NCI-H510A (cell line): ENCODE results near the gene MYO9A.
"Not testable (repeated sequence)": the region's sequence is repeated elsewhere in the genome, so short reads cannot be mapped to it uniquely, and the experiment has no call there.

Experiments
- DNase-seq: peaks from one replicate; lab custom pipeline; 2025; lab: John Stamatoyannopoulos, UW

The MYO9A gene

GRCh38 chr15:72140088-72140487, 22.1 kb upstream of the MYO9A start:
- DNase-seq: no peak

DNA sequence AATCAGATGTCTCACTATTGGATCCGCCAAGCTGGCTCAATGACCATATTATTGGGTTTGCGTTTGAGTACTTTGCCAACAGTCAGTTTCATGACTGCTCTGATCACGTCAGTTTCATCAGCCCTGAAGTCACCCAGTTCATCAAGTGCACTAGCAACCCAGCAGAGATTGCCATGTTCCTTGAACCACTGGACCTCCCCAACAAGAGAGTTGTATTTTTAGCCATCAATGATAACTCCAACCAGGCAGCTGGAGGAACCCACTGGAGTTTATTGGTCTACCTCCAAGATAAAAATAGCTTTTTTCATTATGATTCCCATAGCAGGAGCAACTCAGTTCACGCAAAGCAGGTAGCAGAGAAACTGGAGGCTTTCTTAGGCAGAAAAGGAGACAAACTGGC, 21.7 kb upstream of the MYO9A start:
- DNase-seq: no peak

GRCh38 chr15:72136170-72137051, 18.5 kb upstream of the MYO9A start:
- no peak for DNase-seq

GRCh38 chr15:72135719-72136118, 17.8 kb upstream of the MYO9A start:
- no peak for DNase-seq

- DNase-seq: no peak
These were observed 15.3 kb upstream of the MYO9A start for GRCh38 chr15:72133211-72133610.

DNA sequence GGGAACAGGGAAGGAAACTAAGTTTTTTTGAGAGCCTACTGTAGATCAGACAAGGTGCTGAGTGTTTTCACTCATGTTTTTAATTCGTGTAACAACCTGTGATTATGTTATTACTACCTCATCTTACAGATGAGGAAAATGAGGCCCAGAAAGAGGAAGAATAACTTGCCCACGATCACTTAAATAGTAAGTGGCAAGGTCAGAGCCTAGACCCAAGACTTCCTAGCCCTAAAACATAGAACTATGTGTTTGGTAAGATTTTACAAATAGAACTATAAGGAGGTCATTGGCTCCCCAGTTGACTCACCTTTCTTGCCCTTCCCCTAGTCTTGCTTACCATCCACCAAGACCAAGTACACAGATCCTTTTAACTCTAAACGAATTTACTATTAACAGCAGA, 14.0 kb upstream of the MYO9A start:
- no peak for DNase-seq

DNA sequence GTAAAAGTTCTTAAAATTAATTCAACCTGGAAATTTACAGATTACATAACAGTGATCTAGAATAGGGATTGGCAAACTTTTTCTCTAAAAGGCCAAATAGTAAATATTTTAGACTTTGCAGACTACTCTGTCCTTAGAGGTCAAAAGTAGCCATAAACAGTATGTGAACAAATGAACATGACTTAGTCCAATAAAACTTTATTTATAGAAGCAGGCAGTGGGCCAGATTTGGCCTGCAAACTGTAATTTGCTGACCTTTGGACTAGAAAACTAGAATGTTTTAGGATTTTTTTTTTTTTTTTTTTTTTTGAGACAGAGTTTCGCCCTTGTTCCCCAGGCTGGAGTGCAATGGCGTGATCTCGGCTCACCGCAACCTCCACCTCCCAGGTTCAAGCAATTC, 12.3 kb upstream of the MYO9A start:
- DNase-seq: no peak

GRCh38 chr15:72128359-72128758, 10.4 kb upstream of the MYO9A start:
- DNase-seq: no peak

GRCh38 chr15:72127724-72128322, 9.9 kb upstream of the MYO9A start:
- DNase-seq: no peak

- no peak for DNase-seq
These were observed 6.3 kb upstream of the MYO9A start for GRCh38 chr15:72124218-72124617.

- no peak for DNase-seq
These were observed 399 bp downstream of the MYO9A start for GRCh38 chr15:72117486-72118016.

DNA sequence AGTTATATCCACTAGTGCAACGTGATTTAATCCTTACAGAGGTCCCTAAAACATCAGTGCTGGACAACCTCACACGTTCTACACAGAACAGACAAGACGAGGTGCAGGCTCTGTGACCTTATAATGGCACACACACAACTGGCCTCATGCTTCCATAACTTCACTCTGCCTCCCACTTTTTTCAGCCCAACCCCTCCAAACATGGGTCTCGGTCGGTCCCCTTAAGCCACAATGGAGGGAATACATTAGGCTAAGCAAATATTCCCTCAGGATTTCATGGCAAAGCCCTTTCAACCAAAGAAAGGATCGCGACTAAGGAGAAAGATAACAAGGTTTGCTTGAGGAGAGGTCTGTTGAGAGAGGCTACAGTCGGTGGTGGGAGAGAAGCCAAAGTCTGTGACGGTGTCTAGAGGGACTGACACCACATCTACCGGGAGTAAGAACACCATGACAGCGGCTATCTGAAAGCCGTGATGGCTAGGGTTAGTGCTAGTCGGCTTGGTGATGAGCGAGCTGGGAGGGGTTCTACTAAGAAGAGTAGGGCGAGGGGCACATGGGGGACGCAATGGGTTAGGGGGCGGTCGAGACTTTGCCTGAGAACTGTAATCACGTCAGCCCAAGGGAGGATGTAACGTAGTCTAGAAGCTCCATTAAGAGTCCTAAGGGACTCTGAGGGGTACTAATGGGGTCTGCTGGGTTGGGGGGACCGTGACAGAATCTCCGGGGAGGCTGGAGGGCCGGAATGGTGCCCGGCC, 1.0 kb downstream of the MYO9A start:
- no peak for DNase-seq

GRCh38 chr15:72113347-72114031, 4.5 kb downstream of the MYO9A start:
- DNase-seq: no peak

DNA sequence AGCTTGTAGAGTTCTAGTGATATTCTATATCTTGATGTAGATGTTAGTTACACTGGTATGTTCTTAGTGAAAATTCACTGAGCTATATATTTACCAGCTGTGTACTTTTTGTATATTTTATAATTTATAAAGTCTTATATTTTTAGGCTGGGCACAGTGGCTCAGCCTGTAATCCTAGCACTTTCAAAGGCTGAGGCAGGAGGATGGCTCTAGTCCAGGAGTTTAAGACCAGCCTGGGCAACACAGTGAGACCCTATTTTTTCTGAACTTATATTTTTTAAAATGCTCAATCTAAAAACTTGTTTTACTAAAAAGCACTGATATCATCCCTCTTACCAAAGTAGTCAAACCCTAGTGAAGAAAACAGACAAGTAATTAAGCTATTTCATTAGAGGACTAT, 5.1 kb downstream of the MYO9A start:
- no peak for DNase-seq

DNA sequence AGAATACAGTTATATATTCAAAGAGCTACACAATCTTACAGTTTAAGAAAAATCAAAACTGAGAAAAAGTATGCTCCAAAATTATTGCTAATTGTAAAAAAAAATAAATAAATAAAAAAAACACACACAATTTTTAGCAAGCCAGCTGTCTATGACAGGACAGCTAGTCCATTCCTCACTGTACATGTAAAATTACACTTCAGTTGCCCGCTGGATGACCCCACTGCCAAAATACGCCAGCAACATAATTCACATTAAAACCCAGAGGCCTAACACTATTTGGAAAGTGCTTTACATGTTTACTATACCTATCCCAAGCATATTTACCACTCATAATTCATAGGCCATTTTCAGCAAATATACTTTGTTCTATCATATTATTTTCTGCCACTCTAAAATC, 5.8 kb downstream of the MYO9A start:
- no peak for DNase-seq

DNA sequence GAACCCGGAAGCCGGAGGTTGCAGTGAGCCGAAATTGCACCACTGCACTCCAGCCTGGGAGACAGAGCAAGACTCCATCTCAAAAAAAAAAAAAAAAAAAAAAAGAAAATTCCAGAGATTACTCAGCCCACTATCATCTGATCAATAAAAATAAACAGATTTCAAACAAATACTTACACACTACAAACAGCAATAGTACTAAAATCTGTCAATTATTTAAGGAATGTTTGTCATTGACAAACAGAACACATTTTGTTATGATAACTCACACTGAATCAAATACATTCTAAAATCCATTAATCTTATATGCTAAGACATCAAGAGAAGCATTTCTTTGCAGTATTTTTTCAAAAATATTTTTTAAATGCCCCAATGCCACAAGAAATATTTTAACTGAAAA, 7.6 kb downstream of the MYO9A start:
- DNase-seq: no peak

DNA sequence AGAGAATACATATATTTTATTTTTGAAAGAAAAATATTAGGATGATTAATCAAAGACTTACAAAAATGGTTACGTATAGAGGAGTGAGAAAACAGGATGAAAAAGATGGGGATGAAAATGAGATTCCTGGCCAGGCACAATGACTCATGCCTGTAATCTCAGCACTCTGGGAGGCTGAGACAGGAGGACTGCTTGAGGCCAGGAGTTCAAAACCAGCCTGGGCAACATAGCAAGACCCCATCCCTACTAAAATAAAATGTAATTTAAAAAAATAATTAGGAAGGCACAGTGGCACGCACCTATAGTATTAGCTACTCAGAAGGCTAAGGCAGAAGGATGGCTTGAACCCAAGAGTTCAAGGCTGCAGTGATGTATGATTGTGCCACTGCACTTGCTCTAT, 11.9 kb downstream of the MYO9A start:
- DNase-seq: no peak

- no peak for DNase-seq
These were observed 12.8 kb downstream of the MYO9A start for GRCh38 chr15:72105111-72105510.

- not testable (repeated sequence) for DNase-seq
These were observed 17.4 kb downstream of the MYO9A start for GRCh38 chr15:72100551-72100950.

DNA sequence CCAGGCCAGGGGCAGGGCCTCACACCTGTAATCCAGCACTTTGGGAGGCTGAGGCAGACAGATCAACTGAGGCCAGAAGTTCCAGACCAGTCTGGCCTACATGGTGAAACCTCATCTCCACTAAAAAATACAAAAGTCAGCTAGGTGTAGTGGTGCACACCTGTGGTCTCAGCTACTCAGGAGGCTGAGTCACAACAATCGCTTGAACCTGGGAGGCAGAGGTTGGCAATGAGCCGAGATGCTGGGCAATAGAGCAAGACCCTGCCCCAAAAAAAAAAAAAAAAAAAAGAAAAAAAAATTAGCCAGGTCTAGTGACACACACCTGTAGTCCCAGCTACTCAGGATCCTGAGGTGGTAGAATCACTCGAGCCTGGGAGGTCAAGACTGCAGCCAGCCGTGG, 18.8 kb downstream of the MYO9A start:
- DNase-seq: no peak

DNA sequence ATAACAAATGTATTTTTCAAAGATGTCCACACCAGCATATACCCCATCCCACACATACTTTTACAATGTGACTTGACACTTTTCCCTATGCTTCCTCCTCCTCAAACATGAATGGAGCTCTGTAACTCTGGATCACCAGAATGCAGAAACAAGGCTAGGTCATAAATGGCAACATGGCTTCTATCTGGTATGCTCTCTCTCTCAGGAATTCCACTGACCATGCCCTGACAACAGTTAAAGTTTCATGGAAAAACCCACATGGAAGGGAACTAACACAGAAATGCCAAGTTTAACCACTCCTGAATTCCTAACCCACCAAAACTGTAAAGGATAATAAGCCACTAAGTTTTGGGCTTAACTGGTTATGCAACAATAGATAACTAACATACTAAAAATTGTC, 19.9 kb downstream of the MYO9A start:
- DNase-seq: no peak

DNA sequence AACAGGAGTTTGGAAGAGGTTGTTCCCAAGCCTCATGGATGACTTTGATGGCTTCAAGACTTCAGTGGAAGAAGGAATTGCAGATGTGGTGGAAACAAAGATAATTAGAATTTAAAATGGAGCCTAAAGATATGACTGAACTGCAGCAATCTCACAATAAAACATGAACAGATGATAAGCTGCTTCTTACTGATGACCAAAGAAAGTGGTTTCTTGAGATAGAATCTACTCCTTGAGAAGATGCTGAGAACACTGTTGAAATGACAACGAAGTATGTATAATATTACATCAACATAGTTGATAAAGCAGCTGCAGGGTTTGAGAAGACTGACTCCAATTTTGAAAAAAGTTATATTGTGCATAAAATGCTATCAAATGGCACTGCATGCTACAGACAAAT, 21.2 kb downstream of the MYO9A start:
- no peak for DNase-seq
